Stimulated activated CD4-positive, alpha-beta T cell treated with anti-CD3 and anti-CD28 coated beads, Interleukin-1b, Interleukin-23, amount 100 ng/mL, for 4 hours (primary cell): ENCODE data around the gene ZNF69.
A peak's percentile ranks its signal among the peaks of the same experiment; 100 is the strongest.
"Not testable (repeated sequence)": the region's sequence is repeated elsewhere in the genome, so short reads cannot be mapped to it uniquely, and the experiment has no call there.

Experiments used
- DNase-seq, 2 donors: peaks; one replicate each; pipeline ENCODE4 v3.0.0-alpha.2; 2020; ENCODE audit warnings: low read depth in 2 of 2

ZNF69 gene

DNA sequence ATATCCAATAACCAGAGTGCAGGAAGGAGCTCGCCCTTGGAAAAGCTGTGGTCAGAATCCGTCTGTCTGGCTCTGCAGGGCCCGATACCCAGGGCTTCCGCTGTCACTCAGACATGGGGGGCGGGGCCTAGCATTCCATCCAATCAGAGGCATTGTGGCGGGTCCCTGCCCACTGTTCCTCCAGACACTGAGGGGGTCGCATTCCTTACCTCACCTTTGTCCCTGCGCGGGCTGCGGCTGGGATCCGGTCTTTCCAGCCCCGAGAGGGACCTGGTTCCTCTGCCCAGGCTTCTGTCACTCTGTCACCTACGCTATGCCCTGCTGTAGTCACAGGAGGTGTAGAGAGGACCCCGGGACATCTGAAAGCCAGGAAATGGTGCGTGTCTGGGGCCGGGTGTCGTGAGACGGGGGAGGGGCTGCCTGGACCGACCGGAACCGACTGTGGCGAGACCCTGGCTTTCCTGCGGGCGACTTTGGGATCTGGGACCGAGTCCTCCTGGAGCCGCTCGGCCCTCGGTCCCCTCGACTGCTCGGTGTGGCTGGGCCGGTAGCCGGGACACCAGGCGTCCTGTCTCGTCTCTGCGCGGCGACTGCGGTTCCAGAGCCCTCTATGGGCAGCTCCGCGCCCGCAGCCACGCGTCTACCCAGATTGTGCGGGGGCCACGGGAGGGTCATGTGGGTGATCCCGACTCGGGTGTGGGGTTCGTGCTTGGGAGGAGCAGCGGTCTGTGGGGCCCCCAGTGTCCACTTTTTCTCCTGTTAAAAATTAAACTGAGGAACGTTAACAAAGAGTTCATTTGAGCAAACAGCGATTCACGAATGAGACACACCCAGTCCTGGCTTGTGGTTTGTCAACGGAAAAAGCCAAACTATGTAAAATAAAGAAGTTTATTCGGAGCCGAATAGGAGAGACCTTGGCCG lies at the start of gene ZNF69:
TSS of gene ZNF69 (plus strand) at position 172 of the 921 bp plus-strand sequence. CDS start at position 314, 142 bp downstream.
- peak; percentile 38 to 50 for DNase-seq

DNA sequence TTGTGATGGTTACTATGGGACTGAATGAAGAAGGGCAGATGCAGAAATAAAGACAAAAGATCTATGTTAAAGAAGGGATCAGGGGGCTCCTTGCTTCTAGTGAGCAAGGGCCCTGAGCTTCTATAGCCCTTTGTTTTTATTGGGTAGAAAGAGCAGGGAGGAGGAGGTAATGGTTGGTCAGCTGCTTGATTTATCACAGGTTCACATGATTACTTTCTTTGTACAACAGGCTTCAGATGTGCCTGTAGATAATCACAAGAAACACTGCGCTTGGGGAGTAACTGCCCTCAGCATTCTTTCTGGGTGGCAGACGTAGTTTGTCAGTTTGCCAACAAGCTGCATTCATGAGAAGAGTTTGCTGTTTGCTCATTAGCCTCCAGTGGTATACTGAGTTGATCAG lies 43.9 kb upstream of the ZNF69 start:
- no peak for DNase-seq

DNA sequence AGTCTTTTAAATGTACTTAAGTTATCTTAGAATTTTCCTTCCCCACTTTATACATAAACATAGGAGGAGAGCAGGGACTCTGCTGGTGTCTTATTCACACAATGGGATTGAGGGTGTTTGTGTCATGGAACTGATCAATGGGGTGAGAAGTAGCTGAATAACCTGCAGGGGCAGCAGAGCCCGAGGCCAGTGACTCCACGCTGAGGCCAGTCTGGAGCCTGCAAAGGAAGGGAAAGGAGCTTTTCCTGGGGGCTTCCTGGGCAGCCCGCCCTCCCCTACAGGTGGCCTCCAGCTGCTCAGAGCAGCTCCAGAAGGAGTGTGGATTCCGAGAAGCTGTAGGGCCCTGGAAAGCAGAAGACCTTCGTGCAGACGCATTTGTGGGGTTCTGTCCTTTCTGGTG lies 40.0 kb upstream of the ZNF69 start:
- DNase-seq: not testable (repeated sequence)

- DNase-seq: no peak
Observed at GRCh38 chr19:11848200-11848593, 39.4 kb upstream of the ZNF69 start.

- peak; percentile 64 to 89 for DNase-seq
Observed at GRCh38 chr19:11848594-11849469, 38.8 kb upstream of the ZNF69 start, which contains the start of gene ZNF439. Gene ZNF439 (plus strand): TSS chr19:11848726. CDS start chr19:11848868, 142 bp downstream.

- DNase-seq: not testable (repeated sequence)
Observed at GRCh38 chr19:11850289-11850688, 37.3 kb upstream of the ZNF69 start.

DNA sequence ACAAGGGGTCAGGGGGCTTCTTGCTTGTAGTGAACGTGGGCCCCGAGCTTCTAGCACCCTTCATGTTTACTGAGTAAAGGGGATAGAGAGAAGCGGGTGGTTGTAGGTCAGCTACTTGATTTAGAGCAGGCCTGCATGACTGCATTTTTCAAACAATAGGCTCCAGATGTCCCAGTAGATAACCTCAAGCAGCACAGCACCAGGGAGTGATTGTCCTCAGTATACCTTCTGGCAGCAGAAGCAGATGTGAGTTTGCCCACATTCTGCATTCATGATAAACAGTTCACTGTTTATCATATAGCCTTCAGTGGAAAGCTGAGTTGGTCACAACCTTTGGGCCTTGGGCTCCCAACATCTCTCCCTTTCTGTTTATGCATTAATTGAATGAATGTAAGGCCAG lies 34.2 kb upstream of the ZNF69 start:
- DNase-seq: no peak

DNA sequence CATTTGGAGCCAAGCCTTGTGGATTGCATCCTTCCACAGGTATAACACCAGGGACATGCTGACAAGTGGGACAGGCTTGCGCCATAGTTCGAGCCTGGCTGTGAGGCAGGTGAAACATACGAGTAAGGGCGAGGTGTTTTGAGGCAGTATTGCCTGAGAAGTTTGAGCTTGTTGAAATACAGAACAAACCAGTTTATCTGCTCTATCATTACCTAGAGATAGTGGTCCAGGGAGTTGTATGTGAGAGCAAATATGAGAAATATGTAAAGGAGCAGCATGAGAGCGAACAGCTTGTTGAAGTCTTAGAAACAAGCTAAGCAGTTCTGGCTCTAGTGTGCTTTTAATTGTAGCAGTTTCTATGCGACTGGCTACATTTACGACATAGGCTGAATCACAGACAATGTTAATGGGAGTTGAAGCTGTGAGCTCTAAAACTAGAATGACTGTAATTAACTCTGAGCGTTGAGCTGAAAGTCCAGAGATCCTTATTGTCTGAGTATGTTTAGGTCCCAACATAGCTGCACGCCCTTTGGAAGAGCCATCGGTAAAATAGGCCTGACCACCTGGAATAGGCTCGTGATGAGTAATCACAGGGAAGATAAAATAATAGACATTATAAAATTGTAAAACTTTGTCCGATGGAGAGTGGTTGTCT lies 30.9 kb upstream of the ZNF69 start:
- no peak for DNase-seq

GRCh38 chr19:11860721-11861120 lies 26.9 kb upstream of the ZNF69 start:
- DNase-seq: no peak

GRCh38 chr19:11861301-11861700 lies 26.3 kb upstream of the ZNF69 start:
- no peak for DNase-seq

DNA sequence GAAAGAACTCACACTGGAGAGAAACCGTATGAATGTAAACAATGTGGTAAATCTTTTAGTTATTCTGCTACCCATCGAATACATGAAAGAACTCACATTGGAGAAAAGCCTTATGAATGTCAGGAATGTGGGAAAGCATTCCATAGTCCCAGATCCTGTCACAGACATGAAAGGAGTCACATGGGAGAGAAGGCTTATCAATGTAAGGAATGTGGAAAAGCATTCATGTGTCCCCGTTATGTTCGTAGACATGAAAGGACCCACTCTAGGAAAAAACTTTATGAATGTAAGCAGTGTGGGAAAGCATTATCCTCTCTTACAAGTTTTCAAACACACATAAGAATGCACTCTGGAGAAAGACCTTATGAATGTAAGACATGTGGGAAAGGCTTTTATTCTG lies 19.8 kb upstream of the ZNF69 start:
- DNase-seq: not testable (repeated sequence)

GRCh38 chr19:11868188-11868587 lies 19.4 kb upstream of the ZNF69 start:
- DNase-seq: no peak

GRCh38 chr19:11872624-11873023 lies 15.0 kb upstream of the ZNF69 start:
- no peak for DNase-seq

GRCh38 chr19:11873762-11874161 lies 13.8 kb upstream of the ZNF69 start:
- no peak for DNase-seq

DNA sequence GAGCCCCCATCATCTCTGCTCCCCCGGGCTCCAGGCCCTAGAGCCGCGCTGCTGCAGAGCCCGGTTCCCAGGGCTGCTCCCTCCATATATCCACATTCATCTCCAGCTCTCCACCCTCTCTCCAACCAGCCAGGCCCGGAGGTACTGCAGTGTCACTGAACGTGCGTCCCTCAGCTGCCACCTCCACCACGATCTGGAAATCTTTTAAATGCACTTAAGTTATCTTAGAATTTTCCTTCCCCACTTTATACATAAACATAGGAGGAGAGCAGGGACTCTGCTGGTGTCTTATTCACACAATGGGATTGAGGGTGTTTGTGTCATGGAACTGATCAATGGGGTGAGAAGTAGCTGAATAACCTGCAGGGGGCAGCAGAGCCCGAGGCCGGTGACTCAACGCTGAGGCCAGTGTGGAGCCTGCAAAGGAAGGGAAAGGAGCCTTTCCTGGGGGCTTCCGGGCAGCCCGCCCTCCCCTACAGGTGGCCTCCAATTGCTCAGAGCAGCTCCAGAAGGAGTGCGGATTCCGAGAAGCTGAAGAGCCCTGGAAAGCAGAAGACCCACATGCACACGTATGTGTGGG lies 7.8 kb upstream of the ZNF69 start:
- DNase-seq: peak; percentile 15 to 38

GRCh38 chr19:11880598-11880997 lies 7.0 kb upstream of the ZNF69 start:
- DNase-seq: no peak

- peak; percentile 30 to 57 for DNase-seq
Observed at GRCh38 chr19:11881151-11881800, 6.3 kb upstream of the ZNF69 start.

- DNase-seq: no peak
Observed at GRCh38 chr19:11882606-11883005, 5.0 kb upstream of the ZNF69 start.

DNA sequence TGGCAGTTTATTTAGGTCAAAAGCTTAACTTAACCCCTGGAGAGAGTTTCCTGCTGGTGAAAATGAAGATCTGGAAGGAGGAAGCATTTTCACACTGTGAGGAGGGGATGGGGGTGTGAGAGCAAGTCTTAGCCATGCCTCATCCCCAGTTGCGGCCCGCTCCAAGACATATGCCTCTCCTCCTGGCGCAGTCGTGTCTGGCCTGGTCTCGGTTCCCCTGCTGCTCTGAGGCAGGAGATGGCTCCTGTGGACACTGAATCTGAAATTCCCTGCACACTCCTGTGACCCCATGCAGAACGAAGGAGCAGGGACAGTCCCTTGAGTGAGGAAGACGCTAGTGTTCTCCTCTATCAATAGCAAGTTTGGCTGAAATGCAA lies 360 bp upstream of the ZNF69 start:
- DNase-seq: no peak

GRCh38 chr19:11889901-11890300 lies 2.3 kb downstream of the ZNF69 start:
- not testable (repeated sequence) for DNase-seq

DNA sequence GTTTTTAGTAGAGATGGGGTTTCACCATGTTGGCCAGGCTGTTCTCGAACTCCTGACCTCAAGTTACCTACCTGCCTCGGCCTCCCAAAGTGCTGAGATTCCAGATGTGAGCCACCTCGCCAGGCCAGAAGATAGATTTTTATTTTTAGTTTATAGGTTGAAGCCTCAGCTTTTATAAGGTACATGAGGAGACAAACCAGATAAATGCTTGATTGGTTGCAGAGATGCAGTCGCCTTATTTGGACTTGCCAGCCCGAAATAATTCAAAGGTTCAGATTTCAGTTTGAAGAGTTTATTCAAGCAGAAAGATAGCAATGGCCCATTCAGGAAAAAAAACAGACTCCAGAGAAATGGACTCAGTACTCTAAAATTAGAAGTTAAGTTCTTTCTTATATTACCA lies 3.1 kb downstream of the ZNF69 start:
- no peak for DNase-seq
